ENCODE measurements around the gene UBL4B.
A peak's percentile ranks its signal among the peaks of the same experiment; 100 is the strongest.

Gene UBL4B

GRCh38 chr1:110102081-110102480 is 10.2 kb upstream of the UBL4B start:
- DNase-seq (ENCODE audit: low read depth): peak; percentile 60
- TF ChIP-seq, protein P1, sequence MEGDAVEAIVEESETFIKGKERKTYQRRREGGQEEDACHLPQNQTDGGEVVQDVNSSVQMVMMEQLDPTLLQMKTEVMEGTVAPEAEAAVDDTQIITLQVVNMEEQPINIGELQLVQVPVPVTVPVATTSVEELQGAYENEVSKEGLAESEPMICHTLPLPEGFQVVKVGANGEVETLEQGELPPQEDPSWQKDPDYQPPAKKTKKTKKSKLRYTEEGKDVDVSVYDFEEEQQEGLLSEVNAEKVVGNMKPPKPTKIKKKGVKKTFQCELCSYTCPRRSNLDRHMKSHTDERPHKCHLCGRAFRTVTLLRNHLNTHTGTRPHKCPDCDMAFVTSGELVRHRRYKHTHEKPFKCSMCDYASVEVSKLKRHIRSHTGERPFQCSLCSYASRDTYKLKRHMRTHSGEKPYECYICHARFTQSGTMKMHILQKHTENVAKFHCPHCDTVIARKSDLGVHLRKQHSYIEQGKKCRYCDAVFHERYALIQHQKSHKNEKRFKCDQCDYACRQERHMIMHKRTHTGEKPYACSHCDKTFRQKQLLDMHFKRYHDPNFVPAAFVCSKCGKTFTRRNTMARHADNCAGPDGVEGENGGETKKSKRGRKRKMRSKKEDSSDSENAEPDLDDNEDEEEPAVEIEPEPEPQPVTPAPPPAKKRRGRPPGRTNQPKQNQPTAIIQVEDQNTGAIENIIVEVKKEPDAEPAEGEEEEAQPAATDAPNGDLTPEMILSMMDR (IDR thresholded peaks at IDR 0.05; ENCODE audit: insufficient read depth, low read depth, low read length, missing control alignments): no peak
- no peak overlapping the region for H3K4me3 ChIP-seq (ENCODE audit: low read depth, low read length)

DNA sequence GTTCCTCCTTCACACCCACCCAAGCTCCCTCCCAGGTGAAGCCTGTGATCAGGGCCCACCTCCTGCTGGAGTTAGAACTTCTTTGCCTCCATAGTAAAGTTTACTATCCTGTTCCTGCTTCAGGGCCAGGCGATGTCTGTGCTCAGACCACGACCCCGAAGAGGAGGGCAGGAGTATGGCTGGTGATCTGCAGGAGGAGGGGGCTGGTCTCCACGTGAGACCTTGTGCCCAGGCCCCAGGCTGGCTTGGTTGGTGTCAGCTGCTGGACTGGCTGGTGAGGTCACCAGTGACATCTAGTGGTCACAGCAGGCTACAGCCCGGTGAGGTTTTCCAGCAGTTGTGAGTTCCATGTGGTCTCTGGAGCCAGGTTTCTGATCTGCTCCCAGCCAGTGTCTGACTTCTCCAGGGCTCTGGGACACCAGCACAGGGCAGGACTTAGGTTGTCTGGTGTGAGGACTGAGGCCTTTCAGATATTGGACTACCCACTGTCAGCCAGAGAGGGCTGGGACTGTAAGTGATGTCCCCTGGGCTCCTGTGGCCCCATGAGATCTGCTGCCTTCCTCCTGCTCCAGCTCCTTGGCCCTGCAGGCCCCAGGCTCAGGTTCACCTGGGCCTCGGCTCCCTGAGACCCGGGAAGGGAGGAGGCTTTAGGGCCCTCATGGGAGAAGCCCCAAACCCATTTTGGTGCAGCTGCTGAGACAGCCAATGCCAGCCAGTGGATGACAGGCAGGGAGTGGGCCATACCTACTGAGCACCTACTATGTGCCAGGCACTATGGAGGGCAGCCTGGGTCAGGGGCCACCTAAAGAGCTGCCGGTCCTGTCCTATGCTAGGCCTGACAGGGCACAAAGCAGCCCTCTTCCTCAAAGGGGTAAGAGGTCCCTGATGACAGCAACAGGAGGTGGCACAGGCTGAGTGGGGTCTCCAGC is 6.0 kb upstream of the UBL4B start:
- TF ChIP-seq, protein P1 (IDR thresholded peaks at IDR 0.05; ENCODE audit: insufficient read depth, low read depth, low read length, missing control alignments): peak; percentile 97
- H3K4me3 ChIP-seq (ENCODE audit: low read depth, low read length): no peak overlapping the region
- peak; percentile 75 for DNase-seq (ENCODE audit: low read depth)

GRCh38 chr1:110107867-110108469 is 4.3 kb upstream of the UBL4B start:
- TF ChIP-seq, protein P1 (IDR thresholded peaks at IDR 0.05; ENCODE audit: insufficient read depth, low read depth, low read length, missing control alignments): no peak
- H3K4me3 ChIP-seq (ENCODE audit: low read depth, low read length): no peak overlapping the region
- no peak for DNase-seq (ENCODE audit: low read depth)

- TF ChIP-seq, protein P1 (IDR thresholded peaks at IDR 0.05; ENCODE audit: insufficient read depth, low read depth, low read length, missing control alignments): no peak
- DNase-seq (ENCODE audit: low read depth): no peak
- H3K4me3 ChIP-seq (ENCODE audit: low read depth, low read length): no peak overlapping the region
Observed at GRCh38 chr1:110111081-110111480, 1.2 kb upstream of the UBL4B start.

DNA sequence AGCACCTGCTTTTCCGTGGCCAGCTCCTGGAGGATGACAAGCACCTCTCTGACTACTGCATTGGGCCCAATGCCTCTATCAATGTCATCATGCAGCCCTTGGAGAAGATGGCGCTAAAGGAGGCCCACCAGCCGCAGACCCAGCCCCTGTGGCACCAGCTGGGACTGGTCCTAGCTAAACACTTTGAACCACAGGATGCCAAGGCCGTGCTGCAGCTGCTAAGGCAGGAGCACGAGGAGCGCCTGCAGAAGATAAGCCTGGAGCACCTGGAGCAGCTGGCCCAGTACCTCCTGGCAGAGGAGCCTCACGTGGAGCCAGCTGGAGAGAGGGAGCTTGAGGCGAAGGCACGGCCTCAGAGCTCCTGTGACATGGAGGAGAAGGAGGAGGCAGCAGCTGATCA is 413 bp downstream of the UBL4B start:
- no peak overlapping the region for H3K4me3 ChIP-seq (ENCODE audit: low read depth, low read length)
- no peak for DNase-seq (ENCODE audit: low read depth)
- TF ChIP-seq, protein P1 (IDR thresholded peaks at IDR 0.05; ENCODE audit: insufficient read depth, low read depth, low read length, missing control alignments): no peak

DNA sequence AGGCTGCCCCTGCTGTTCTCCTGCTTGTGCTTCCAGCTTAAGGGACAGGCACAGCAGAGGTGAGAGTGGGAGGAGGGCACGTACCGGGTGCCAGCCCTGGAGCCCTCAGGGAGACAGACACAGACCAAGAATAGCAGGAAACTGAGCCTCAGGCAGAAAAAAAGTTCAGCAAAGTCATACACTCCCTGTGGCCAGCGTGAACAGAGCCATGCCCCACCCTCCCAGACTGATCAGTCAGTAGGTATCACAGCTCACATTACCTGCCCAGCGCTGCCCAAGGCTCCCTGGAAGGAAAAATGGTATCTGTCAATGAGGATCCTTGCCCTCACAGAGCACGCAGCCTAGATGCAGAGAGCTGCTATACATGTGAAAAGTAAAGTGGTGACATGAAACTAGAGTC is 1.3 kb downstream of the UBL4B start:
- DNase-seq (ENCODE audit: low read depth): no peak
- no peak overlapping the region for H3K4me3 ChIP-seq (ENCODE audit: low read depth, low read length)
- TF ChIP-seq, protein P1 (IDR thresholded peaks at IDR 0.05; ENCODE audit: insufficient read depth, low read depth, low read length, missing control alignments): no peak
